Measurements from ENCODE around the gene TINCR.

The TINCR gene

GRCh38 chr19:5595129-5595528, 27.4 kb upstream of the TINCR start:
- DNase-seq (ENCODE audit: low read depth), result no peak
- no peak for TF ChIP-seq CTCF (IDR thresholded peaks at IDR 0.05; ENCODE audit: low read depth, low read length, missing control alignments)
- H3K4me3 ChIP-seq (ENCODE audit: low read depth, low read length), result no peak overlapping the region
- in situ Hi-C loops (cut with HindIII; ENCODE audit: low sequenced_read_pairs), result no loop called here

- in situ Hi-C loops (cut with HindIII; ENCODE audit: low sequenced_read_pairs), result no loop called here
- no peak for TF ChIP-seq CTCF (IDR thresholded peaks at IDR 0.05; ENCODE audit: low read depth, low read length, missing control alignments)
- H3K4me3 ChIP-seq (ENCODE audit: low read depth, low read length), result no peak overlapping the region
- DNase-seq (ENCODE audit: low read depth), result no peak
These were observed 26.8 kb upstream of the TINCR start for GRCh38 chr19:5594521-5594950.

- in situ Hi-C loops (cut with HindIII; ENCODE audit: low sequenced_read_pairs), result no loop called here
- DNase-seq (ENCODE audit: low read depth), result no peak
- H3K4me3 ChIP-seq (ENCODE audit: low read depth, low read length), result no peak overlapping the region
- no peak for TF ChIP-seq CTCF (IDR thresholded peaks at IDR 0.05; ENCODE audit: low read depth, low read length, missing control alignments)
These were observed 25.8 kb upstream of the TINCR start for GRCh38 chr19:5593343-5594255.

- no peak for TF ChIP-seq CTCF (IDR thresholded peaks at IDR 0.05; ENCODE audit: low read depth, low read length, missing control alignments)
- in situ Hi-C loops (cut with HindIII; ENCODE audit: low sequenced_read_pairs), result no loop called here
- no peak overlapping the region for H3K4me3 ChIP-seq (ENCODE audit: low read depth, low read length)
- DNase-seq (ENCODE audit: low read depth), result no peak
These were observed 25.0 kb upstream of the TINCR start for GRCh38 chr19:5592531-5593342.

GRCh38 chr19:5591476-5591875, 23.7 kb upstream of the TINCR start:
- no peak for TF ChIP-seq CTCF (IDR thresholded peaks at IDR 0.05; ENCODE audit: low read depth, low read length, missing control alignments)
- DNase-seq (ENCODE audit: low read depth), result no peak
- no peak overlapping the region for H3K4me3 ChIP-seq (ENCODE audit: low read depth, low read length)
- in situ Hi-C loops (cut with HindIII; ENCODE audit: low sequenced_read_pairs), result no loop called here

GRCh38 chr19:5590865-5591154, 23.1 kb upstream of the TINCR start:
- TF ChIP-seq CTCF (IDR thresholded peaks at IDR 0.05; ENCODE audit: low read depth, low read length, missing control alignments), result no peak
- no peak overlapping the region for H3K4me3 ChIP-seq (ENCODE audit: low read depth, low read length)
- in situ Hi-C loops (cut with HindIII; ENCODE audit: low sequenced_read_pairs), result no loop called here
- no peak for DNase-seq (ENCODE audit: low read depth)
